ENCODE results near the gene TAT.

DNA sequence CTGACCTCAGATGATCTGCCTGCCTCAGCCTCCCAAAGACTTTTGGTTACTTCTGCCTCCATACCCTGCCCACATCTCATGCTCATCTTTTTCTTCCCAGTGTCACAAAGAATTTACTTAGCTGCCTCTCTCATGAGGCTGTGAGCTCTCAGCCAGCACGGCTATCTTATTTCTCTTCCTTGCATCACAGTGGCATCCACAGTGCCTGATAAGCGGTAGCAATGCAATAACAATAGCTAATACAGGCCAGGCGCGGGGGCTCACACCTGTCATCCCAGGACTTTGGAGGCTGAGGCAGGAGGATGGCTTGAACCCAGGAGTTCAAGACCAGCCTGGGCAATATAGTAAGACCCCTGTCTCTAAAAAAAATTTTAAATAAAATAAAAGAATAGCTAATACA is 33.6 kb upstream of the TAT start:
- TF ChIP-seq ZFHX2 (tag by site-specific recombination; conservative IDR thresholded peaks at IDR 0.05) (no peak), GLI4 (tag by site-specific recombination; IDR thresholded peaks at IDR 0.05) (no peak), ZBTB21 (tag by site-specific recombination; IDR thresholded peaks at IDR 0.05) (no peak), ZBTB17 (tag by site-specific recombination; IDR thresholded peaks at IDR 0.05) (no peak), ZNF391 (tag by site-specific recombination; IDR thresholded peaks at IDR 0.05; ENCODE audit: borderline replicate concordance, low read depth) (no peak), OSR2 (tag by site-specific recombination; IDR thresholded peaks at IDR 0.05) (no peak), ZNF426 (tag by site-specific recombination; IDR thresholded peaks at IDR 0.05) (no peak)
- TF ChIP-seq, protein P1, sequence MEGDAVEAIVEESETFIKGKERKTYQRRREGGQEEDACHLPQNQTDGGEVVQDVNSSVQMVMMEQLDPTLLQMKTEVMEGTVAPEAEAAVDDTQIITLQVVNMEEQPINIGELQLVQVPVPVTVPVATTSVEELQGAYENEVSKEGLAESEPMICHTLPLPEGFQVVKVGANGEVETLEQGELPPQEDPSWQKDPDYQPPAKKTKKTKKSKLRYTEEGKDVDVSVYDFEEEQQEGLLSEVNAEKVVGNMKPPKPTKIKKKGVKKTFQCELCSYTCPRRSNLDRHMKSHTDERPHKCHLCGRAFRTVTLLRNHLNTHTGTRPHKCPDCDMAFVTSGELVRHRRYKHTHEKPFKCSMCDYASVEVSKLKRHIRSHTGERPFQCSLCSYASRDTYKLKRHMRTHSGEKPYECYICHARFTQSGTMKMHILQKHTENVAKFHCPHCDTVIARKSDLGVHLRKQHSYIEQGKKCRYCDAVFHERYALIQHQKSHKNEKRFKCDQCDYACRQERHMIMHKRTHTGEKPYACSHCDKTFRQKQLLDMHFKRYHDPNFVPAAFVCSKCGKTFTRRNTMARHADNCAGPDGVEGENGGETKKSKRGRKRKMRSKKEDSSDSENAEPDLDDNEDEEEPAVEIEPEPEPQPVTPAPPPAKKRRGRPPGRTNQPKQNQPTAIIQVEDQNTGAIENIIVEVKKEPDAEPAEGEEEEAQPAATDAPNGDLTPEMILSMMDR (tag by site-specific recombination; IDR thresholded peaks at IDR 0.05) = no peak
- TF ChIP-seq, protein P2, sequence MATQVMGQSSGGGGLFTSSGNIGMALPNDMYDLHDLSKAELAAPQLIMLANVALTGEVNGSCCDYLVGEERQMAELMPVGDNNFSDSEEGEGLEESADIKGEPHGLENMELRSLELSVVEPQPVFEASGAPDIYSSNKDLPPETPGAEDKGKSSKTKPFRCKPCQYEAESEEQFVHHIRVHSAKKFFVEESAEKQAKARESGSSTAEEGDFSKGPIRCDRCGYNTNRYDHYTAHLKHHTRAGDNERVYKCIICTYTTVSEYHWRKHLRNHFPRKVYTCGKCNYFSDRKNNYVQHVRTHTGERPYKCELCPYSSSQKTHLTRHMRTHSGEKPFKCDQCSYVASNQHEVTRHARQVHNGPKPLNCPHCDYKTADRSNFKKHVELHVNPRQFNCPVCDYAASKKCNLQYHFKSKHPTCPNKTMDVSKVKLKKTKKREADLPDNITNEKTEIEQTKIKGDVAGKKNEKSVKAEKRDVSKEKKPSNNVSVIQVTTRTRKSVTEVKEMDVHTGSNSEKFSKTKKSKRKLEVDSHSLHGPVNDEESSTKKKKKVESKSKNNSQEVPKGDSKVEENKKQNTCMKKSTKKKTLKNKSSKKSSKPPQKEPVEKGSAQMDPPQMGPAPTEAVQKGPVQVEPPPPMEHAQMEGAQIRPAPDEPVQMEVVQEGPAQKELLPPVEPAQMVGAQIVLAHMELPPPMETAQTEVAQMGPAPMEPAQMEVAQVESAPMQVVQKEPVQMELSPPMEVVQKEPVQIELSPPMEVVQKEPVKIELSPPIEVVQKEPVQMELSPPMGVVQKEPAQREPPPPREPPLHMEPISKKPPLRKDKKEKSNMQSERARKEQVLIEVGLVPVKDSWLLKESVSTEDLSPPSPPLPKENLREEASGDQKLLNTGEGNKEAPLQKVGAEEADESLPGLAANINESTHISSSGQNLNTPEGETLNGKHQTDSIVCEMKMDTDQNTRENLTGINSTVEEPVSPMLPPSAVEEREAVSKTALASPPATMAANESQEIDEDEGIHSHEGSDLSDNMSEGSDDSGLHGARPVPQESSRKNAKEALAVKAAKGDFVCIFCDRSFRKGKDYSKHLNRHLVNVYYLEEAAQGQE (tag by site-specific recombination; IDR thresholded peaks at IDR 0.05) = no peak
